Breast epithelium (tissue), 4 donors: Measurements from ENCODE around the gene KRTAP6-2. TPM values are rescaled to one million over a fixed set of nuclear protein-coding genes. Genes with fewer than 3 reads are reported as not detected.

ENCODE experiments used
- DNase-seq, 2 donors: peaks; one replicate each; pipeline ENCODE4 v3.0.0-alpha.2; 2019; ENCODE audit warnings: low spot score in 2 of 2
- H3K27ac ChIP-seq, 2 donors: fragments of 200-600 bp; sonication (generic) in 1 of 2; one replicate each; pipeline ENCODE4 v1.5.1; 2016 to 2019; ENCODE audit warnings: mild to moderate bottlenecking in 1 of 2
- H3K27me3 ChIP-seq, 2 donors: fragments of 200-600 bp; sonication (generic) in 1 of 2; one replicate each; pipeline versions ENCODE4 v1.5.1 to v1.6.0; 2017 to 2019; ENCODE audit warnings: control low read depth in 1 of 2, mild to moderate bottlenecking in 1 of 2
- H3K36me3 ChIP-seq: fragments of 200-600 bp; one replicate; pipeline ENCODE4 v1.5.1; 2019
- H3K4me1 ChIP-seq, 2 donors: fragments of 200-600 bp; sonication (generic); one replicate each; pipeline ENCODE4 v1.5.1; 2016 to 2019; ENCODE audit warnings: control low read depth in 1 of 2
- H3K4me3 ChIP-seq, 3 donors: fragments of 200-600 bp; sonication (generic); 1 replicate in 2 of 3; 2 replicates in 1 of 3; pipeline ENCODE4 v1.5.1; 2016 to 2019; ENCODE audit warnings: mild to moderate bottlenecking in 3 of 3, moderate library complexity in 2 of 3
- H3K9me3 ChIP-seq, 2 donors: fragments of 200-600 bp; sonication (generic) in 1 of 2; one replicate each; pipeline ENCODE4 v1.5.1; 2016 to 2019; ENCODE audit warnings: control low read depth in 1 of 2
- POLR2A ChIP-seq: fragments of 450-650 bp; IDR thresholded peaks from one replicate; pipeline ENCODE4 v1.6.1; 2016; ENCODE audit warnings: antibody characterized with exemption, mild to moderate bottlenecking, moderate library complexity
- POLR2AphosphoS5 ChIP-seq, 3 donors: sonication (generic); formaldehyde crosslinking; IDR thresholded peaks; one replicate each; pipeline ENCODE4 v1.6.1; 2017; ENCODE audit warnings: antibody characterized with exemption in 3 of 3
- intact Hi-C: fragments of 100-400 bp; cut with DNase I; formaldehyde crosslinking; loops from one replicate; pipeline ENCODE4 v1.15.1; 2023; ENCODE audit warnings: low total_unique reads
- total RNA-seq, 3 donors: library from RNA; depleted of rRNA; stranded (reverse); fragments of >200 nt; gene quantifications; one replicate each; pipeline ENCODE4 v1.1.0, GENCODE V29; 2016
- TF ChIP-seq, protein P1 (sequence below), 3 donors: fragments of 450-650 bp; IDR thresholded peaks; one replicate each; pipeline ENCODE4 v1.5.1; 2016 to 2017; ENCODE audit warnings: antibody characterized with exemption in 3 of 3, mild to moderate bottlenecking in 3 of 3, moderate library complexity in 3 of 3

KRTAP6-2 gene
- total RNA-seq, 3 donors from 2014 or later, result not detected

DNA sequence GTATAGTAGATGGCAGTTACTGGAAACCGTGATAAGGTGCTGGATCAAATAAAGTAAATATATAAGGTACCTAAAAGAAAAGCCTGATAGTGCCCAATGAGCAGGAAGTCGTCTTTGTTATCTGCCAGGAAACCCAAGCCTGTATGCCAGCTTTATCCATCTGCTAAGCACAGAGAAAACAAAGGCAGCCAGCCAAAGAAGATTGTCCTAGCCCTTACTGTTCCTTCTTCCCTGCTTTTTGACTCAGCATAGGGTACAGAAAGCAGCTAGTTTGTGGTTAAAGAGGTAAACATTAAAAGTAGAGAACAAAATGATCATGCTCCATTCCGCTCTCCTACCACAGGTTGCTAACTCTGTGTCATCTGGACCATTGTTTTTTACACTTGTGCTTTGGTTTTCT is 18.6 kb downstream of the KRTAP6-2 start:
- Histone ChIP-seq H3K4me3 (no peak overlapping the region), H3K27ac (no peak overlapping the region), H3K9me3 (no peaks in the 10 kb centered on the region), H3K4me1 (no peaks in the 10 kb centered on the region), H3K27me3 (no peaks in the 10 kb centered on the region), H3K36me3 (no peaks in the 10 kb centered on the region)
- TF ChIP-seq, protein P1, sequence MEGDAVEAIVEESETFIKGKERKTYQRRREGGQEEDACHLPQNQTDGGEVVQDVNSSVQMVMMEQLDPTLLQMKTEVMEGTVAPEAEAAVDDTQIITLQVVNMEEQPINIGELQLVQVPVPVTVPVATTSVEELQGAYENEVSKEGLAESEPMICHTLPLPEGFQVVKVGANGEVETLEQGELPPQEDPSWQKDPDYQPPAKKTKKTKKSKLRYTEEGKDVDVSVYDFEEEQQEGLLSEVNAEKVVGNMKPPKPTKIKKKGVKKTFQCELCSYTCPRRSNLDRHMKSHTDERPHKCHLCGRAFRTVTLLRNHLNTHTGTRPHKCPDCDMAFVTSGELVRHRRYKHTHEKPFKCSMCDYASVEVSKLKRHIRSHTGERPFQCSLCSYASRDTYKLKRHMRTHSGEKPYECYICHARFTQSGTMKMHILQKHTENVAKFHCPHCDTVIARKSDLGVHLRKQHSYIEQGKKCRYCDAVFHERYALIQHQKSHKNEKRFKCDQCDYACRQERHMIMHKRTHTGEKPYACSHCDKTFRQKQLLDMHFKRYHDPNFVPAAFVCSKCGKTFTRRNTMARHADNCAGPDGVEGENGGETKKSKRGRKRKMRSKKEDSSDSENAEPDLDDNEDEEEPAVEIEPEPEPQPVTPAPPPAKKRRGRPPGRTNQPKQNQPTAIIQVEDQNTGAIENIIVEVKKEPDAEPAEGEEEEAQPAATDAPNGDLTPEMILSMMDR (IDR thresholded peaks at IDR 0.05), result no peak
- TF ChIP-seq POLR2A (no peak), POLR2AphosphoS5 (IDR thresholded peaks at IDR 0.05) (no peak)
- DNase-seq, result no peak
- intact Hi-C loops, result no loop called here

DNA sequence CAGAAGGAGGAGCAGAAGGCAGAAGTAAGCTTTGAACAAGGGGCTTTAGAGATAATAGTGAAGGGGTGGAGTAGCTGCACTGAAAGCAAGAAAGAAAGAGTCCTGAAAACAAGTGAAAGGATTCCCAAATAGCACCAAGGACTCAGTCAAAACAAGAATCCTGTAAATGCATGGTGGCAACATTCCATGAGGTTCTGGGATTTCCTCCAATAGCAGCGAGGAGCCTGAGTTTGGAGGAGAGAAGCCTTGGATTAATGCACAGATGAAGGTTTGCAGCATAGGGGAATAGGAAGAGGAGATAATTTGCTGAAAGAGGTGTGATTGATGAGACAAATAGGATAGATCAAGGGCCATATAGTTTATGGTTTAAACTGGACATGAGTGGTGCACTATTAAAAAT is 19.4 kb downstream of the KRTAP6-2 start:
- intact Hi-C loops, result no loop called here
- H3K4me1 ChIP-seq, result no peaks in the 10 kb centered on the region
- H3K4me3 ChIP-seq, result no peak overlapping the region
- H3K27me3 ChIP-seq, result no peaks in the 10 kb centered on the region
- H3K36me3 ChIP-seq, result no peaks in the 10 kb centered on the region
- H3K27ac ChIP-seq, result no peak overlapping the region
- DNase-seq, result no peak
- TF ChIP-seq POLR2AphosphoS5 (IDR thresholded peaks at IDR 0.05) (no peak), POLR2A (no peak)
- TF ChIP-seq, protein P1 (IDR thresholded peaks at IDR 0.05), result no peak
- H3K9me3 ChIP-seq, result no peaks in the 10 kb centered on the region

DNA sequence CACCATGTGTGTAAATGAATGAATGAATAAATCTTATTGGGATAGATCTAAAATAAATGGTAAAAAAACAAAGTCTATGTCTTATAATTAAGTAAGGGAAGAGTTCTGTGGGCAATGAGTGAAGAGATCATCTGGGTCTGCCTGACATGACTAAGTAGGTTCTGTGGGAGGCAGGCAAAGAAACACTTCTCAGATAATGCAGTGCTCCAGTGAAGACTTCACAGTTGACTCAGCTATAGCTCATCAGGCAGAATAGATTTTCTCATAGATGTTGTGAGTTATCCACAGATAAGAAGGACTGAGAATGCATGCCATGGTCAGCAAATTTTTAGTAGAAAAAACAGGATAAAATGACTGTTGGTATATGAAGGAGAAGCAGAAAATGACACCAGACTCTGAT is 20.9 kb downstream of the KRTAP6-2 start:
- TF ChIP-seq POLR2A, result no peak
- TF ChIP-seq, protein P1 (IDR thresholded peaks at IDR 0.05), result no peak
- no peak for TF ChIP-seq POLR2AphosphoS5 (IDR thresholded peaks at IDR 0.05)
- intact Hi-C loops, result no loop called here
- DNase-seq, result no peak
- Histone ChIP-seq H3K4me3 (no peak overlapping the region), H3K9me3 (no peaks in the 10 kb centered on the region), H3K27ac (no peak overlapping the region), H3K36me3 (no peaks in the 10 kb centered on the region), H3K4me1 (no peaks in the 10 kb centered on the region), H3K27me3 (no peaks in the 10 kb centered on the region)

DNA sequence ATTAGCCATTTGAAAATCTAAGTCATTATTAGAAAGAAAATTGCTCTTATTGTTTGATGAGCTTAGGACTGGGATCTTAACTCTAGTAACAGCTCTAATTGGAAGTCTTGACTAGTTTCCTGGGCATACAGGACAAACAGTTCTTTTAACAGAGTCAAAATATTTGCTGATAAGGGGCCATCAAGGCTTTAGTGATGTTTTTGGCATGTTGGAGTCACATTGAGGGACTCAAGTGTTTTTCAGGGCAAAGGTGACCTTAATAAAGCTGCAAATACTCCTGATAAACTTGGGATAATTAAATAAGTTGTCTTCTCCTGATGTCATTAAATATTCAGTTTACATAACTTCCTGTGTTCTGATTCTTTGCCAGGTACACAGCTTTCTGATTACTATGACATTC is 31.1 kb downstream of the KRTAP6-2 start:
- intact Hi-C loops, result no loop called here

DNA sequence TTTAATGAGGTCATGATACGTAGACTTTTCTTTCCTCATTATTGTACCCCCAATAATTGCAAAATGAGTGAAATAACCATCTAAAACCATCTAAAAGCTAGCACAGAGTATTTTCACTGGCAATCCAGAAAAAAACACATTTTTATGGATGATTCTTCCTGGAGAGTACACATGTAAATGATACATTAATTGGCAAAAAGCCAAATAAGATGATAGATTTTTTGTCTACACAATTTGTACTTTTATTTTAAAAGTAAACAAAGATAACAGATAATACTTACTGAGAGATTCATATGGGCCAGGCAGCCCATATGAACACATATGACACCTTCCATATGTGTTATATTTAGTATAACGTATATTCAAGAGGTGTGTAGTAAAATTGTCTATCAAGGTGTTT is 35.1 kb downstream of the KRTAP6-2 start:
- no peak for DNase-seq
- no peaks in the 10 kb centered on the region for H3K4me1 ChIP-seq
- H3K27ac ChIP-seq, result no peak overlapping the region
- H3K27me3 ChIP-seq, result no peaks in the 10 kb centered on the region
- intact Hi-C loops, result no loop called here
- H3K9me3 ChIP-seq, result no peaks in the 10 kb centered on the region
- H3K4me3 ChIP-seq, result no peak overlapping the region
- H3K36me3 ChIP-seq, result no peaks in the 10 kb centered on the region
- TF ChIP-seq POLR2AphosphoS5 (IDR thresholded peaks at IDR 0.05), result no peak
- TF ChIP-seq, protein P1 (IDR thresholded peaks at IDR 0.05), result no peak
- no peak for TF ChIP-seq POLR2A

More for the DNA sequence above, 31.1 kb downstream of the KRTAP6-2 start:
- no peaks in the 10 kb centered on the region for H3K9me3 ChIP-seq
- TF ChIP-seq, protein P1 (IDR thresholded peaks at IDR 0.05), result no peak
- no peak for TF ChIP-seq POLR2A
- TF ChIP-seq POLR2AphosphoS5 (IDR thresholded peaks at IDR 0.05), result no peak
- H3K36me3 ChIP-seq, result no peaks in the 10 kb centered on the region
- H3K27me3 ChIP-seq, result no peaks in the 10 kb centered on the region
- H3K4me3 ChIP-seq, result no peak overlapping the region
- H3K27ac ChIP-seq, result no peak overlapping the region
- DNase-seq, result no peak
- H3K4me1 ChIP-seq, result no peaks in the 10 kb centered on the region
